GM12891 (cell line): Measurements from ENCODE around the gene TBATA.

ENCODE experiments used
- DNase-seq: peaks from one replicate; pipeline ENCODE4 v3.0.0; 2011; ENCODE audit warnings: low spot score; ENCODE audit not compliant: insufficient read length
- FAIRE-seq: peaks from 2 replicates; lab custom pipeline; 2011; peaks lifted over from hg19 to GRCh38; lab: Jason Lieb, UNC
- PAX5 ChIP-seq: IDR thresholded peaks from 2 replicates; pipeline ENCODE4 v1.6.1; 2011; ENCODE audit warnings: low read length, moderate library complexity, mild to moderate bottlenecking; ENCODE audit not compliant: insufficient read depth, severe bottlenecking
- POLR2A ChIP-seq: IDR thresholded peaks from 2 replicates; pipeline ENCODE4 v1.6.1; 2011; ENCODE audit warnings: low read depth, low read length, control low read depth
- POLR2AphosphoS5 ChIP-seq: IDR thresholded peaks from 2 replicates; pipeline ENCODE4 v1.6.1; 2011; ENCODE audit warnings: low read depth, low read length, control low read depth
- POU2F2 ChIP-seq: IDR thresholded peaks from 2 replicates; pipeline ENCODE4 v1.6.1; 2011; ENCODE audit warnings: low read depth, mild to moderate bottlenecking, control low read depth, low read length, moderate library complexity
- SPI1 ChIP-seq: IDR thresholded peaks from 2 replicates; pipeline ENCODE4 v1.6.1; 2011; ENCODE audit warnings: low read depth, low read length, control low read depth
- TAF1 ChIP-seq: IDR thresholded peaks from 2 replicates; pipeline ENCODE4 v1.6.1; 2011; ENCODE audit warnings: low read depth, low read length, control low read depth

TBATA gene

DNA sequence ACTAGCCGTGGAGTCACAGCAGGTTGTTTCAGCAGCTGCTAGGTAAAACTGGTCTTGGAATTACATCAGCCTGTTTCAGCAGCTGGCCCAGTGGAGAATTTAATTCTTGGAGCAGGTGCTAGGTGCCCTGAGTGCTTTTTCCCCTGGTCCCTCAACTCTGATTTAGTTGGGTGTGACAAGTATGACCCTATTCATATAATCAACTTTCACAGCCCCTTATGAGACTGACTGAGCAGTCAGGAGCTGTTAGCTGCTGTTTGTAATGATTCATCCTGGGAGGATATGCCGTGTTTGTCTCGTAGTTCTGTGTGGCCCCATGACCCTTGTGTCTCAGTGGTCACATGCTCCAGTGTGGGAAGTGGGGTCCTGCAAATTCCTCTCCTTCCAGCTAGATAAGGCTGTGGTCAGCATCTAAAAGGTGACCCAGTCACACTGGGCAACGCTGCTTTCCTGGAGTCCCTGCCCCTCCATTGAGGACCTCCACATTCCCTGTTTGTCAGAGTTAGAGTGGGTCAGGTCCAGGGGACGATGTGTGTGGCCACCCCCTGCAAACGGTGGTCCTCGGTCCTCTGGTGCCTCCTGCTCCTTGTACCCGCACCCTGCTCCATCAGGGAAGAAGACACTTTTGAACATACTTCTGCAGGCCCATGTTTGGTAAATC, 28.3 kb downstream of the TBATA start:
- DNase-seq (no peak), FAIRE-seq (no peak)
- no peak for TF ChIP-seq POLR2A
- no peak for TF ChIP-seq POU2F2
- TF ChIP-seq PAX5 = no peak
- no peak for TF ChIP-seq TAF1
- no peak for TF ChIP-seq POLR2AphosphoS5

DNA sequence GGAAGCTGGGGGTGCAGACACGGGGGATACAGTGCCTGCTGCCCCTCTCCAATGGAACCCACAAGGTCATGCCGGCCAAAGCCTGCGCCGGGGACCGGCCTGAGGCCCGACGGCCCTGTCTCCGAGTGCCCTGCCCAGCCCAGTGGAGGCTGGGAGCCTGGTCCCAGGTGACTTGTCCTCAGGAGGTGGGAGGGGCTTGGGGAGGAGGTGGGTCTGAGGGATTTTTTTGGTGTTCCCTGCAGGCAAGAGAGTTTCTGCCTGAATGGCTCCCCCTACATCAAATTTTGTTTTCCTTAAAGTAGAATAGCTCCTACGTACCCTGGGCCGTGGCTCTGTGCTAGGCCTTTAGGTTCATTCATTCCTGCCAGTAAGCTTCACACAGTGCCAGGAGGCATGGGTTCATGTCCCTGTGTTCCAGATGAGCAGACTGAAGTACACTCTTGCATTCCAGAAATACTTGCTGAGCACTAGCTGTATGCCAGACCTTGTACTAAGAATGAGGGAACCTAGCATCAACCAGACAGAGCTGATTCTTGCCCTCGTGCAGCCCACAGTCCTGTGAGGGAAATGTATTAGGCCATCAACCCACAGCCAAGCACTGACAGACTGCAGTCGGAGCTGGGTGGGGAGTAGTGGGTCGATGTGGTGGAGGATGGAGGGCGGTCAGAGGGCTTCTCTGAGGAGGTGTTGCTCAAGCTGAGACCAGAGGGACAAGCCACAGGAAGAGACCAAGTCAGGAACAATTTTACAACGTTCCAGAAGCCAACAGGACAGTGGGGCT, 31.1 kb downstream of the TBATA start:
- DNase-seq = no peak
- no peak for FAIRE-seq
- TF ChIP-seq PAX5 (no peak), POLR2AphosphoS5 (no peak), TAF1 (no peak), SPI1 (no peak), POU2F2 (no peak), POLR2A (no peak)

DNA sequence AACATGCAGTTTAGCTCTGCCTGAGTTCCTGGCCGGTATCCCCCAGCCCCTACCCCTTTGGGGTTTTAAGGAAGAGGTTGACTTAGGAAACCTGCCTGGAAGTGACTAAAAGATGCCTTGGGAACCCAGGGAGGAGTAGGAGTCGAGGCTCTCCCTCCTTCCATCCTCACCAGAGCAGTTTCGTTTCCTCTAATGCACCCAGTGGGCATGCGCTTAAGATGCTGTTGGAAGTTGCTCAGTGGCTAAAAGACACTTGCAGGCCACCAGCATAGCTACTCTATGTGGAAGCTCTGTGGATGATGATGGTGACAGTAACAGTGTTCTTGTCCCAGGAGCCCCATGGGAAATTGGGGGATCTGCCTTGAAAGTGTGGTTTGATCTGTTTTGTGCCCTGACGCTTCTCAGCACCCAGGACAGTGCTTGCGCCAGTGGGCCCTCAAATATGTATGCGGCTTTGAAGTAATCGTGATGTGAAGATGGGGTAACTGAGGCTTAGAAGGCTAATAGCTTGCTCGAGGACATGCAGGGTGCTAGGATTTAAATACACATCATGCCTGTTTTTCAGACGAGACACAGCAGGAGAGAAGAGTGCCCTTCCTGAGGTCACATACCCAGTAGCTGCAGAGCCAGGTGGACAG, 32.0 kb downstream of the TBATA start:
- FAIRE-seq = no peak
- no peak for DNase-seq
- TF ChIP-seq SPI1 = no peak
- TF ChIP-seq POLR2AphosphoS5 = no peak
- TF ChIP-seq PAX5 = no peak
- no peak for TF ChIP-seq TAF1
- TF ChIP-seq POU2F2 = no peak
- TF ChIP-seq POLR2A = no peak

DNA sequence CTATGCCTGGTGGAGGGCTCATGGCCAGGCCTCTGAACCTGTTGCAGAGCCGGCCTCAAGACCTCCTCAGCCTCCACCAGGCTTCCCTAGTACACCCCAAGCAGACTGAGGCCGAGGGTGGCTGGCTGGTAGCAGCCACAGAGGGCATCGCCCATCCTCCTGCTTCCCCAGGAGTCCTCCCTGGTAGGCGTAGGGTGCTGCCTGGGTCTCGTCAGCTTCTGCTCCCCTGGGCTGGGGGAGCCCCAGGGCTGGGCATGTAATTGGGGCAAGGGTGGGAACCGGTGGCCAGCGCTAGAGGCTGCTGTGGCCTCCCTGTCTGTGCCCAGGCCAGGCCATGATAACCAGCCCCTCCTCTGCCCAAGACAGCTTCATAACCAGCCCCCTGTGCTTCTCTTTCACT, 32.6 kb downstream of the TBATA start:
- no peak for DNase-seq
- FAIRE-seq = no peak
- no peak for TF ChIP-seq POLR2A
- no peak for TF ChIP-seq PAX5
- TF ChIP-seq POLR2AphosphoS5 = no peak
- no peak for TF ChIP-seq POU2F2
- no peak for TF ChIP-seq SPI1
- no peak for TF ChIP-seq TAF1

DNA sequence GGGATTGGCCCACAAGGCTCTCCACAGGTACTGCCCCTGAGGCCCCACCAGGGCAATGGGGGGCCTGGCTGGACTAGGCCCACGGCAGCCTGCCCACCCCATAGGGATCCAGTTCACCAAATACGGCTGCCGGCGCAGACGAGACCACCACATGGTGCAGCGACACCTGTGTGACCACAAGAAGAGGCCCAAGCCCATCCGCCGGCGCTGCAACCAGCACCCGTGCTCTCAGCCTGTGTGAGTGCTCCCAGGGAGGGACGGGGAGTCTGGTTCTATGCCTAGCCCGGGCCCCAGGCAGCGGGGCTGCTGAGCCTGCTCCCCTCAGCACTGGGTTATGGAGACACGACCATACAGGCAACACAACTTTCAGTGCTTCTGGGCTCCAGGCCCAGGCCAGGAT, 33.2 kb downstream of the TBATA start:
- TF ChIP-seq SPI1 (no peak), POLR2A (no peak), POLR2AphosphoS5 (no peak), TAF1 (no peak), PAX5 (no peak), POU2F2 (no peak)
- FAIRE-seq (no peak), DNase-seq (no peak)

DNA sequence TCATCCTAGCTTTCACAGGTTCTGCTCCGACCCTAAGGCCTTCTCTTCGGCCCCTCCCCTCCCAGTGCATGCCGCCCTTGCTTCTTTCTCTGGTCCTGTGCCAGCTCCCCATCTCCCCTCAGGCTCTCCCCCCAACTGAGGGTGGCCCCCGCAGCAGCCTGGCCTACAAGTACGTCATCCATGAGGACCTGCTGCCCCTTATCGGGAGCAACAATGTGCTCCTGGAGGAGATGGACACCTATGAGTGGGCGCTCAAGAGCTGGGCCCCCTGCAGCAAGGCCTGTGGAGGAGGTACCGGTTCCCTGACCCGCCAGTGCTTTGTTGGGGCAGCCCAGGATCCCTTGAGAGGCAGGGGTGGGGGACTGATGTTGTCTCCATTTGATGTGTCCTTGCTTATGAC, 33.8 kb downstream of the TBATA start:
- DNase-seq (no peak), FAIRE-seq (no peak)
- TF ChIP-seq SPI1 = no peak
- no peak for TF ChIP-seq TAF1
- TF ChIP-seq PAX5 = no peak
- TF ChIP-seq POU2F2 = no peak
- TF ChIP-seq POLR2AphosphoS5 = no peak
- TF ChIP-seq POLR2A = no peak

DNA sequence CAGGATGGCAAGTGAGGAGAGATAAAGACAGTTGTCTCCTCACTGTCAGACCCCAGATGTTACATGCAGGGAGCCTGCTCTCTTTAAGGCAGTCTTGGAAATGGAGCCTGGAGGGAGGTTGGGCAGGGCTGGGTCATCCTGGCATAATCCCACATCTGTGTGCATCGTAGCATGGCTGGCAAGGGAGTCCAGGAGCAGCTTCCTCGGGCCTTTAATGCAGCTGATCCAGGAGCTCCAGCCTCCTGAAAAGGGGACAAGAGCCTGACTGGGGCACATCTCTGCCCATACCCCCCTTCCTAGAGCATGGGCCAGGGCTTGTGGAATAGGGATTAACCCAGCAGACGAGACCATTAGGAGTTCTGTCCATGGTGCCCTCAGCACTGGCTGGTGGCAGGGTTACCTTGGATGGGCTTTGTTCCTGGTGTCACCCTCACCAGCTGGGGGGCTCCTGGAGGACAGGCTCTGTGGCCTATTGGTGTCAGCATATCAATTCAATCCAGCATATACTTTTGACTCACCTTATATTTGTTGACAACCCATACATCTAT, 34.9 kb downstream of the TBATA start:
- DNase-seq = no peak
- no peak for FAIRE-seq
- TF ChIP-seq POU2F2 = no peak
- TF ChIP-seq POLR2AphosphoS5 = no peak
- TF ChIP-seq TAF1 = no peak
- TF ChIP-seq PAX5 = no peak
- TF ChIP-seq SPI1 = no peak
- TF ChIP-seq POLR2A = no peak

DNA sequence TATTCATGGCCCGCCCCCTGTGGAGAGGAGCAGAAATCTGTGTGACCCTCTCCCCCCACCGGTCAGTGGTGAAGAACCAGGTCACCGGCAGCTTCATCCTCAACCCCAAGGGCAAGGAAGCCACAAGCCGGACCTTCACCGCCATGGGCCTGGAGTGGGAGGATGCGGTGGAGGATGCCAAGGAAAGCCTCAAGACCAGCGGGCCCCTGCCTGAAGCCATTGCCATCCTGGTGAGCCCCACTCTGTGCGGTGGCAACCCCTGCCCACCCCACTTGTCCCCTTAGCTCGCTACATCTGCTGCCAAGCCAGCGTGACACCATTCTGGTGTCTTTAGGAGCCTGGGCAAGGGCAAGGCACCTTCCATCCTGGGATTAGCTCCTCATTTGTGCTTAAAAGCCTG, 35.4 kb downstream of the TBATA start:
- TF ChIP-seq TAF1 = no peak
- no peak for TF ChIP-seq POLR2A
- TF ChIP-seq POLR2AphosphoS5 = no peak
- TF ChIP-seq SPI1 = no peak
- no peak for FAIRE-seq

DNA sequence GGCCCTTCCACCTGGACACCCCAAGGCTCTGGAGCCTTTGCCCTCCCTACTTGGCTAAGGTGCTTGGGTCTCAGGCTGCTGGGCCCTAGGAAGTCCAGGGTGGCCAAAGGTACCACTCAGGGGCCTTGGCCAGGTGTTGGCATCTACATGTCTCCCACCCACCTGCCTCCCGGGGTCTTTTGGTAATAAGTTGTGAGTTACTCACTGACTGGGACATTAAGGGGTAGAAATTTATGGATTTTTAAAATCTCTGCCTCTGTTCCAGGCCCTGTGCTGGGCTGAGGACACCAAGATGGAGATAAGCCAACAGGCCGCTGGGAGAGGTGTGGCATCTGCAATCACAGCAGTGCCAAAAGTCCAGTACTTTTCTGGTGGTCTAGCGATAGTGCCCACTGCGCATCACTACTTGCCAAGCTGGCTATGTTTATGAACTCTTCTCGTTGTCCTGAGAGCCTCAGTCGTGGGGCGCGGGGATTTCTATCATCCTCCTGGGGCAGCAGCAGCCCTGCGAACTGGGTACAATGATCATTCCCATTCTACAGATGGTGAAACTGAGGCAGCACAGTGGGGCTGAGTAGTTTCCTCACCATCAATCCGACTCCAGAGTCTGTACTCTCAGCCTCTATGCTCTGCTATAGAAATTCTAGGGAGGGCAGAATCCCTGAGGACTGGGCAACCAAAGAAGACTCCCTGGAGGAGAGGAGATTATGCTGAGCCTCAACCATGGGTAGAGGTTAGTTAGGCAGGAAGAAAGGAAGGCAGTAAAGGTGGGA, 36.2 kb downstream of the TBATA start:
- DNase-seq (no peak), FAIRE-seq (no peak)
- no peak for TF ChIP-seq POLR2A
- TF ChIP-seq POLR2AphosphoS5 = no peak
- TF ChIP-seq PAX5 = no peak
- no peak for TF ChIP-seq POU2F2
- no peak for TF ChIP-seq TAF1
- TF ChIP-seq SPI1 = no peak

More for the DNA sequence above, 35.4 kb downstream of the TBATA start:
- DNase-seq = no peak
